ENCODE measurements around the gene KBTBD13.

The KBTBD13 gene

DNA sequence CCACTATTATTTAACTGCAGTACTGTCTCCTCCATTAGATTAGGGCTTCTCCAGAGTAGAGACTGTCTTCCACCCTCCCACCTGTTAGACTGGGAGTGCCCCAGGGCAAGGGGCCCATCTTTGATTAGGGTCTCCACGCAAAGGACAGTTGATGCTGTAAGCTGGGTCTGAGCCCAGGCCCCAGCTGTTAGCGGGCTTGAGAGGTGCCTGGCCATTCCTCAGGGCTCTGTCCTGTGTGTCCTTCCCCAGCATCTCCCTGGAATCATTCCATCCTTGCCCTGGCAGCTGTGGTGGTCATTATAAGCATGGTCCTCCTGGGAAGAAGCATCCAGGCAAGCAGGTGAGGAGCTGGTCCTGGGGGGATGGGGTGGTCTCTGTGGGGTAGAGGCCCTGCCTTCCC, 25.3 kb upstream of the KBTBD13 start:
- no peak overlapping the region for H3K4me3 ChIP-seq (ENCODE audit: low read depth, low read length)
- TF ChIP-seq CTCF (IDR thresholded peaks at IDR 0.05; ENCODE audit: low read depth, low read length), result no peak

DNA sequence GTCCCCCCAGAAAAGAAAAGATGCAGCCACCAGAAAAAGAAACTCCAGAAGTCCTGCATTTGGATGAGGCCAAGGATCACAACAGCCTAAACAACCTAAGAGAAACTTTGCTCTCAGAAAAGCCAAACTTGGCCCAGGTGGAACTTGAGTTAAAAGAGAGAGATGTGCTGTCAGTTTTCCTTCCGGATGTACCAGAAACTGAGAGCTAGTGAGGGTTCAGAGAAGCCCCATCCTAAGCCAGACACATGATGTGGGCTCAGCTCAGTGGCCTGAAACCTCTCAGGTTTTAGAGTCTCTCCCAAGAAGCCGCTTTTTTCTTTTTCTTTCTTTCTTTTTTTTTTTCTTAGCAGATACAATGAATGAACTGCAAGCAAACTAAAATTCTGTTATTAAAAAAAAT, 23.6 kb upstream of the KBTBD13 start:
- no peak for TF ChIP-seq CTCF (IDR thresholded peaks at IDR 0.05; ENCODE audit: low read depth, low read length)
- H3K4me3 ChIP-seq (ENCODE audit: low read depth, low read length), result no peak overlapping the region

DNA sequence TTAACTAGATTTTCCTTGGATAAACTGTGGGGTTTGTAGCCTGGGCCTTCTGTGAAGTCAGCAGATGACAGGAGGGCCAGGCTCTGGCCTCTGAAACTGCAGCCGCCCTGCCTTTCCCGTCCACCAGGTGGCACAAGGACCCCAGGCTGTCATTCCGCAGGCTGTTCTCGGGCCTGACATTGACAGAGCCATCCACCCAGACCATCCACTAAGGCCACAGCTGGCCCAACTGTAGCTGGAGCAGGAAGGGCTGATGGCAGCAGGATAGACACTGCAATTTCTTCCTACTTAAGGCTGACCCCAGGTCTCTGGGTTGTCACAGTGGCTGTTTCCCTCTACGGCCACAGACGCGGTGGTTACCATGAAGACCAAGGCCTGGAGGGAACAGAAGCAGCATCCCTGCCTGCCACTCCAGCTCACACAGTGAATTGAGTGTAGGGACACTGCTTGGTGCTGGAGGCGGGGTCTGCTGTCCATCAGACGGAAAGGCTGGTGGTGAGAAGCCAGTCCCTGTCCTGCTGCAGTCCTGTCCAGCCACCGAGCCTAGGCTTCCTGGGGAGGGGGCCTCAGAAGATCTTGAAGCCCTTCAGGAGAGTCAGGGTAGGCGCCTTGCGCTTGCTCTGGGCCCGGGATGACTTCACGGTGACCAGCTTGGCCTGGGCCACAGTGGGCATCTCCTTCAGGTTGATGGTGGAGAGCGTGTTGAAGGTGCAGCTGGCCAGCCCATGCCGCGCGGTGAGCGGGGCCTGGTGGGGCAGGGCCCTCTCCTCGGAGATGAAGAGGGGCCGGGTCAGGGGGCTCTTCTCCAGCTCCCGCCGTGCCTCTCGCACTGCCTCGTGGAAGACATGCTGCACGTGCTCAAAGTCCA, 22.0 kb upstream of the KBTBD13 start:
- TF ChIP-seq CTCF (IDR thresholded peaks at IDR 0.05; ENCODE audit: low read depth, low read length), result peak; percentile 97
- H3K4me3 ChIP-seq (ENCODE audit: low read depth, low read length), result no peak overlapping the region

GRCh38 chr15:65055201-65055870, 21.2 kb upstream of the KBTBD13 start:
- TF ChIP-seq CTCF (IDR thresholded peaks at IDR 0.05; ENCODE audit: low read depth, low read length), result no peak

GRCh38 chr15:65056106-65056505, 20.4 kb upstream of the KBTBD13 start:
- no peak overlapping the region for H3K4me3 ChIP-seq (ENCODE audit: low read depth, low read length)
- TF ChIP-seq CTCF (IDR thresholded peaks at IDR 0.05; ENCODE audit: low read depth, low read length), result no peak

More at GRCh38 chr15:65055201-65055870, 21.2 kb upstream of the KBTBD13 start:
- no peak overlapping the region for H3K4me3 ChIP-seq (ENCODE audit: low read depth, low read length)

- no peak for TF ChIP-seq CTCF (IDR thresholded peaks at IDR 0.05; ENCODE audit: low read depth, low read length)
These were observed 19.5 kb upstream of the KBTBD13 start for GRCh38 chr15:65056868-65057548.

More at GRCh38 chr15:65056868-65057548, 19.5 kb upstream of the KBTBD13 start:
- H3K4me3 ChIP-seq (ENCODE audit: low read depth, low read length), result no peak overlapping the region
